Measurements from ENCODE around the gene DKK3.

DKK3 gene

DNA sequence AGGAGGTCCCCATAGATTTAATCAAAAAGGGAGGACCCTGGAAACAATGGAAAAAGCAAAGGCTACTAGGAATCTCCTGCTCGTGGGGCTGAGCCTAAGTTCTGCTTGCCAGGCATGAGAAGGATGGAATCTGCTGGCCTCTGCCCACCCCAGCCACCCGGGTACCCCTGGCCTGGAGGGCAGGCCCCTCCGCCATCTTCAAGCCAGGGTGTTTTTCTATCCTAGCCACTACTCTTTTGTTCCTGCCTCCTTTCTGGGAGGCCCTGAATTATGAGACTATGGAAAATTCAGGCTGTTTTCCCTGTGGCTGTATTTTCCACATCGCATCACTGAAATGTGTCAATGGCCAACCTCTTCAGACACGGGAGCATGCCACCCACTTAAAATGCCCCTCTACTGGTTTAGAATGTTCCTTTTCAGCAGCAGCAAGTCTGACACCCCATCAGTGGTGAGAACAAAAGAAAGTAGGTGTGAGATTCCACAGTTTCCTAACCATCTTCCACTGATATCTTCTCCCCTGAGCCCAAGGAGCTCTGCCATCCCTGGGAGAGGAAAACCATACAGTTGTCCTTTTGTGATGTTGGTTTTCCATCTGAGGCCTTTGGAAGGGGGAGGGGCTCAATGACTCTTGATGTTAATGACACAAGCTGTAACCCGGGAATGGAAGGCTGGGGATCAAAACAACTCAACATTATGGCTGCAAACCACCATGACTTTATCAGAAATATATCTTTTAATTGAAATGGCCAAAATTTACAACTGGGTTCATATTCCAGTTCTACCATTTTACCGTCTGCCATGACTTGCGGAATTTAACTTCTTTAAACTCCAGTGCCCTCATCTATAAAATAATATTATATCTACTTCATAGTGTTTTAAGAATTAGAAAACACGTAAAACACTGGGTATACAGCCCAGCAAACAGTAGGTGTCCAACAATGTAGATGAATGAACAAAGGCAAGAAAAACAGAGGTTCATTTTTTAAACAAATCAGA lies 22.2 kb downstream of the DKK3 start:
- DNase-seq (ENCODE audit: low read depth): no peak
- TF ChIP-seq, protein P1, sequence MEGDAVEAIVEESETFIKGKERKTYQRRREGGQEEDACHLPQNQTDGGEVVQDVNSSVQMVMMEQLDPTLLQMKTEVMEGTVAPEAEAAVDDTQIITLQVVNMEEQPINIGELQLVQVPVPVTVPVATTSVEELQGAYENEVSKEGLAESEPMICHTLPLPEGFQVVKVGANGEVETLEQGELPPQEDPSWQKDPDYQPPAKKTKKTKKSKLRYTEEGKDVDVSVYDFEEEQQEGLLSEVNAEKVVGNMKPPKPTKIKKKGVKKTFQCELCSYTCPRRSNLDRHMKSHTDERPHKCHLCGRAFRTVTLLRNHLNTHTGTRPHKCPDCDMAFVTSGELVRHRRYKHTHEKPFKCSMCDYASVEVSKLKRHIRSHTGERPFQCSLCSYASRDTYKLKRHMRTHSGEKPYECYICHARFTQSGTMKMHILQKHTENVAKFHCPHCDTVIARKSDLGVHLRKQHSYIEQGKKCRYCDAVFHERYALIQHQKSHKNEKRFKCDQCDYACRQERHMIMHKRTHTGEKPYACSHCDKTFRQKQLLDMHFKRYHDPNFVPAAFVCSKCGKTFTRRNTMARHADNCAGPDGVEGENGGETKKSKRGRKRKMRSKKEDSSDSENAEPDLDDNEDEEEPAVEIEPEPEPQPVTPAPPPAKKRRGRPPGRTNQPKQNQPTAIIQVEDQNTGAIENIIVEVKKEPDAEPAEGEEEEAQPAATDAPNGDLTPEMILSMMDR (conservative IDR thresholded peaks at IDR 0.05; ENCODE audit: low read depth, low read length): no peak
- no peak overlapping the region for H3K4me3 ChIP-seq (ENCODE audit: low read depth, low read length)

DNA sequence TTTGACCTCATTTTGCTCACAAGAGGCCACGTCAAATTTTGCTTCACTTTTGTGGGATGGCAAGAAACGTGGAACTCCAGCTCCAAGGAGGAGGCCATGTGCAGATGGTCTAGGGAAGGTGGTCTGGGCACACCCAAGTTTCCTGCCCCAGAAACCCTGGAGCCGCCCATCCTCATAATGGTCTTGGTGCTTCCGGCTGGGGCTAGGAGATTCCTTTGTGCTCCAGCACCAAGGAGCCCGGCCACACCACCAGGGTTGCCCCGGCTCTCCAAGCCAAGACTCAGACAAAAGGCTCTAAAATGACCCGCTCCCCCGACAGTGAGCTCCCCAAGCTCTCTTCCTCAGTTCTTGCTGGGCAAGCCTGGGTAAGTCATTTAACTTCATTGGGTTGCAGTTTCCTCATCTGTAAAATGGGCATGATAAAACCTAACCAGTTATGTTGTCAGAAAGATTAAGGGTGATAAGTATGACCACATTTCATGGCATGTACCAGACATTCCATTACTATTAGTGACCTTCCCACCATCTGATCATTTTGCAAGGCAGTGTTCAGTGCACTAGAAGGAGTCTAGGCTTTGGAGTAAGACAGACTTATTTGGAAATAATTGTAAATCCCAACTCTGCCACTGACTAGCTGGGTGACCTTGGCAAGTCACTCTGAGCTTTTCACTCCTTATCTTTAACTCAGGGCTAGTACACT lies 23.3 kb downstream of the DKK3 start:
- H3K4me3 ChIP-seq (ENCODE audit: low read depth, low read length): no peak overlapping the region
- DNase-seq (ENCODE audit: low read depth): peak; percentile 65
- TF ChIP-seq, protein P1 (conservative IDR thresholded peaks at IDR 0.05; ENCODE audit: low read depth, low read length): no peak

DNA sequence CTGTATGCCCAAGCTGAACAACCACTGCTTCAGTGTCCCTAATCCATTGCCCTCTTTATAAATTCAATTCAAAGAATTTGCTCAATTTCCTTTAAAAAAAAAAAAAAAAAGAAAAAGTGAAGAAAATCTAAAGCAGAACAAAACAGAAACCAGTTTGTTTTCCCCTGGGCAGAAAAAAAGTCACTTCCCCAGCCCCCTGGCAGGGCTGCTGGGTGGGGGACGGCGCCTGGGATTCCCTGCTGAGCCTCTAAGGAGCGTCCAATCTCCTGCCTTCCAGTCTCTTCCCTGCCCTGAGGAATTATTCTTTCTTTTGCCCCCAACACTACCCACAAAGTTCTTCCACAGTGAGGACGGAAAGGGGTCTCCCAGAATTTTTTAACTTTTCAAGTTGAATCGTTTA lies 23.9 kb downstream of the DKK3 start:
- TF ChIP-seq, protein P1 (conservative IDR thresholded peaks at IDR 0.05; ENCODE audit: low read depth, low read length): no peak
- no peak for DNase-seq (ENCODE audit: low read depth)
- H3K4me3 ChIP-seq (ENCODE audit: low read depth, low read length): no peak overlapping the region

DNA sequence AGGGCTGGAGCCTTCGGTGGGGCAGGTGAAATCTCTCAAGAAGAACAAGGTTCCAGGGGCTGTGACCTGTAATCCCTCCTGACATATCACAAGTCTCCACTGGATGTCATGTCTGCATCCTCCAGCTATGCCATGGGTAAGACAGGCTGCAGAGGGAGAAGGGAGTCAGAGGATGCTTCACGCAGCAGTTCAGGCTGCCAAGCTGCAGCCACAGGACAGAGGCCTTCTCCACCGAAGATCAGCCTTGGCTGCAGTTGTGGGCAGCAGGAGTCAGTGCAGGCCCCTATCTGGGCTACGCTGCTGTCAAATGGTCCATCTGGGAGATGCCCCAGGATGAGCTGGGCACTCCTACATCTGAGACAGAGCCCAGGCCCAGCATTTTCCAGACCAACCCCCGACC lies 25.0 kb downstream of the DKK3 start:
- DNase-seq (ENCODE audit: low read depth): no peak
- TF ChIP-seq, protein P1 (conservative IDR thresholded peaks at IDR 0.05; ENCODE audit: low read depth, low read length): no peak
- no peak overlapping the region for H3K4me3 ChIP-seq (ENCODE audit: low read depth, low read length)

DNA sequence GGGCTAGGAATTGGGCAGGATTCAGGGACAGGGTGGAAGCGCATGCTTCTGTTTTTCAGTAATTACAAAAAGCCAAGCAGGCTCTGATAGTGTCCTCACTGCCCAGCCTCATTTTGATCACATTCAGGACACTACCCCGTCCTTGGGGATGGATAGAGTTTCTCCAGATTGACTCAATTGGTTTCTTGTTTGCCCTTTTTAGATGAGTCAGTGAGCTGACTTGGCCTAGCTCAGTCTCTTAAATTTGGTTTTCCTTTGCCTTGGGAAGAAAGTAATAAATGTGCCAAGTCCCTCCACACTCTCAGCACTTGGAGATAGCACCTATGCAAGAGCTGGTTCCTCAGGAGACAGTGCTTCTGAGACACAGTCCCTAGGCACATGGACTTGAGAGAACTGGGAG lies 25.5 kb downstream of the DKK3 start:
- TF ChIP-seq, protein P1 (conservative IDR thresholded peaks at IDR 0.05; ENCODE audit: low read depth, low read length): no peak
- H3K4me3 ChIP-seq (ENCODE audit: low read depth, low read length): no peak overlapping the region
- peak; percentile 39 for DNase-seq (ENCODE audit: low read depth)

DNA sequence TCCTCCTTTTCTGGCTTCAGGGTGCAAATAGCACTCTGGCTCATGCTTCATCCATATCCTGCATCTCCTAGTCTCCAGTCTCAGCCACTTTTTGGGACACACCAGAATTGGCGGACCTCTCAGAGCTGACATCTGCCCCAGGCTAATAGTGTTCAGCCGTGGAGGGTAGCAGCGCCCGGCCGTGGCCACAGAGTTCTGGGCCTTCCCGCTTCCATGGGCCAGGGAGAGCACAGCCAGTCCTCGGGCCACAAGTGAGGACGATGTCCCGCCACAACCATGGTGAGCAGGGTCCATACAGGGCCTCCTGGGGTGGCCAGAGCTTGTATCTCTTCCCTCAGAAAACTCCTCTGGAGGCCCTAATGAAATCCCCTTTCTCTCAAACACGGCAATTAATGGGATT lies 26.0 kb downstream of the DKK3 start:
- DNase-seq (ENCODE audit: low read depth): no peak
- H3K4me3 ChIP-seq (ENCODE audit: low read depth, low read length): no peak overlapping the region
- TF ChIP-seq, protein P1 (conservative IDR thresholded peaks at IDR 0.05; ENCODE audit: low read depth, low read length): no peak

All from choroid plexus epithelial cell (primary cell).